CD4-positive, alpha-beta T cell treated with Interleukin-21 for 1 hour (primary cell): ENCODE results near the gene FNIP2.
"Not testable (repeated sequence)": the region's sequence is repeated elsewhere in the genome, so short reads cannot be mapped to it uniquely, and the experiment has no call there.

ENCODE experiments used
- DNase-seq: peaks from one replicate; pipeline ENCODE4 v3.0.0-alpha.2; 2020

FNIP2 gene

GRCh38 chr4:158793430-158793829 lies 24.6 kb downstream of the FNIP2 start:
- DNase-seq = not testable (repeated sequence)

GRCh38 chr4:158796370-158797140 lies 27.7 kb downstream of the FNIP2 start:
- DNase-seq = no peak

GRCh38 chr4:158798062-158798461 lies 29.2 kb downstream of the FNIP2 start:
- no peak for DNase-seq

- DNase-seq = no peak
These were observed 30.4 kb downstream of the FNIP2 start for GRCh38 chr4:158799013-158799770.

GRCh38 chr4:158799856-158800255 lies 31.0 kb downstream of the FNIP2 start:
- no peak for DNase-seq

- no peak for DNase-seq
These were observed 32.2 kb downstream of the FNIP2 start for GRCh38 chr4:158801066-158801465.

- no peak for DNase-seq
These were observed 32.9 kb downstream of the FNIP2 start for GRCh38 chr4:158801677-158802076.

GRCh38 chr4:158802914-158803313 lies 34.1 kb downstream of the FNIP2 start:
- no peak for DNase-seq

- DNase-seq = no peak
These were observed 37.0 kb downstream of the FNIP2 start for GRCh38 chr4:158805635-158806471.

- no peak for DNase-seq
These were observed 38.9 kb downstream of the FNIP2 start for GRCh38 chr4:158807691-158808090.

GRCh38 chr4:158808399-158808798 lies 39.6 kb downstream of the FNIP2 start:
- no peak for DNase-seq

- DNase-seq = not testable (repeated sequence)
These were observed 40.4 kb downstream of the FNIP2 start for GRCh38 chr4:158809208-158809607.

GRCh38 chr4:158809611-158810486 lies 41.0 kb downstream of the FNIP2 start:
- DNase-seq = peak; percentile 48

- DNase-seq = no peak
These were observed 41.8 kb downstream of the FNIP2 start for GRCh38 chr4:158810487-158811215.

- DNase-seq = no peak
These were observed 42.4 kb downstream of the FNIP2 start for GRCh38 chr4:158811216-158811540.

GRCh38 chr4:158811704-158812103 lies 42.9 kb downstream of the FNIP2 start:
- DNase-seq = peak; percentile 29

- DNase-seq = no peak
These were observed 43.3 kb downstream of the FNIP2 start for GRCh38 chr4:158812133-158812532.

- DNase-seq = no peak
These were observed 43.7 kb downstream of the FNIP2 start for GRCh38 chr4:158812543-158812942.

- no peak for DNase-seq
These were observed 44.3 kb downstream of the FNIP2 start for GRCh38 chr4:158813113-158813512.

GRCh38 chr4:158814207-158814606 lies 45.4 kb downstream of the FNIP2 start:
- DNase-seq = no peak

- no peak for DNase-seq
These were observed 46.0 kb downstream of the FNIP2 start for GRCh38 chr4:158814636-158815330.
